NCI-H524 (cell line): ENCODE measurements around the gene HHATL.

Source experiments
- DNase-seq, 2 experiments: peaks; one replicate each; lab custom pipeline; 2025; lab: John Stamatoyannopoulos, UW

The HHATL gene

DNA sequence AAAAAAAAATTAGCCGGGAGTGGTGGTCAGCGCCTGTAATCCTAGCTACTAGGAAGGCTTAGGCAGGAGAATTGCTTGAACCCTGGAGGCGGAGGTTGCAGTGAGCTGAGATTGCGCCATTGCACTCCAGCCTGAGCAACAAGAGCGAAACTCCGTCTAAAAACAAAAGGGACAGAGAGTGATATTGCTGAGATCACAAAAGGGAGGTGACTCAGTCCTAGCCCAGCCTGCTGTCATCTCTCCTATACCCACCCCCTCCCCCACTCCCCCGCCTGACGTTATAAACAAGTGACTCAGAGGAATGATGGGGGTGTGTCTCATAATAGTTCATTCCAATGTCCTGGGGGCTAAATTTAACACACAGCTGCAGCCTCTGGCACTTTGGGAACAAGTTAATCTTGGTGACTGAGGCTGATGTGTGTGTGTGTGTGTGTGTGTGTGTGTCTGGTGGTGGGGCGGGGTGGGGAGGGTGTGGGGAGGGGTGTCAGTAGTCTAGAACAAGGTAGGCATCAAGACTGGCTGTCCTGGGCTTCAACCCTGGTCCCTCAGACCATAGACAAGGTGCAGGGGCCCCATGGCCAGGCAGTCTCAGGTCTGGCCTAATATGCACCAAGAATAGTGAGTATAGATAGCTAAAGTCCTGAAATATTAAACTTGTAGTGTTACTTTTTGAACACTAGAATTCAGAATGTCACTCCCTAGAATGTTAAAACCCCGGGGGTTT lies 18.6 kb downstream of the HHATL start:
- DNase-seq = no peak

DNA sequence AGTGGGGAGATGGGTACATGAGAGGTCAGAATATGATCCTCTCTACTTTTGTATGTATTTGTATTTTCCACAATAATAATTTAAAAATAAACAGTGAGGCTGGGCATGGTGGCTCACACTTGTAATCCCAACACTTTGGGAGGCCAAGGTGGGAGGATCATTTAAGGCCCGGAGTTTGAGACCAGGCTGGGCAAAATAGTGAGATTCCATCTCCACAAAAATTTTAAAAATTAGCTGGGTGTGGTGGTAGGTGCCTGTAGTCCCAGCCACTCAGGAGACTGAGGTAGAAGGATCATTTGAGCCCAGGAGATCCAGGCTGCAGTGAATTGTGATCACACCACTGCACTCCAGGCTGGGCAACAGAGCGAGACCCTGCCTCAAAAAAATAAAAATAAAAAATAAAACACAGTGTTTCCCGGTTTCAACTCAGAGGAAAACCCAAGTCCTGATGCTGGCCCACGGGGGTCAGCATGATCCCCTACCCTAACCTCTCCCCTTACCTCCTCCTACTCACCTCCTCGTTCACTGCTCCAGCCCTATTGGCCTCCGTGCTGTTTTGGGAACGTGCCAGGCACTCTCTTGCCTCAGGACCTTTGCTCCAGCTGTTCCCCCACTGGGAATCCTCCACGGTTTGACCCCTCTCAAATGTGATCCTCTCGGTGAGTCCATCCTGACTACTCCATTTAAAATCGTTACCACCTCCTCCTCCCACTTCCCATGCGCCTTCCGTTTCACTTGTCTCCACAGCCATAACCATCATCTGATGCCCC lies 20.1 kb downstream of the HHATL start:
- DNase-seq = no peak

DNA sequence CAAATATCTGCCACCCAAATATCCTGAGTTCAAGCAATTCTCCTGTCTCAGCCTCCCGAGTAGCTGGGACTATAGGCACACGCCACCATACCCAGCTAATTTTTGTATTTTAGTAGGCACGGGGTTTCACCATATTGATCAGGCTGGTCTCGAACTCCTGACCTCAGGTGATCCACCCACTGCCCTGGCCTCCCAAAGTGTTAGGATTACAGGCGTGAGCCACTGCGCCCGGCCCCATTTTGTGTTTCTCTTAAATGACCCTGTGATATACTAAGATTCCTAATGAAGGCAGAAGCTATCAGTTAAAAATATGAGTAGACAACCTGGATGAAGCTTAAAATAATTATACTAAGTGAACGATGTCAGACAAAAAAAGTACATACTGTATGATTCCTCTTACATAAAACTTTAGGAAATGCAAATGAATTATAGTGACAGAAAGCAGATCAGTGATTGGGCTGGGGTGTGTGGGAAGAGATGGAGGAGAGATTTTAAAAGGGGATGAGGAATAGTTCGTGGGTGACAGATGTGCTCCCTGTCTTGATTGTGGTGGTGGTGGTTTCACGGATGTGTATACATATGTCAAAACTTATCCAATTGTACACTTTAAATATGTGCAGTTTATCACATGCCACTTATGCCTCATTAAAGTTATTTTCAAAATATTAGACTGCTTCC lies 21.1 kb downstream of the HHATL start:
- no peak for DNase-seq

DNA sequence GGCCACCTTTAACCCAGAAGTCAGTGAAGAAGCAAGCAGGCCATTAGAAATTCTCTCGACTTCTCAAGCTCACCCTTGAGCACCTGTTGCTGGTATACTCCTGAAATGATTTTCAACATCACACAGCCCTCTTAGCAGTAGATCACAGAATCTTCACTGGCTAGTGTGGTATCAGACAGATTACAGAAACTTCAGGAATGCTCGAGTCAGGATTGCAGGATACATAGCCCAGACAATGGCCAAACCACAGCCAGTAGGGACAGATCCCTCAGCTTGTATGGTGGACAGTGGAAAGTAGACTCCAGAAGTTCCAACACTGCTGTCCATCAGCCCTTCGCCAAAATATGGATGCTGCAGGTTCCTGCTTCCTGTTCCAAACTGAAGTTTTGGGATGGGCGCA lies 21.8 kb downstream of the HHATL start:
- DNase-seq = no peak

DNA sequence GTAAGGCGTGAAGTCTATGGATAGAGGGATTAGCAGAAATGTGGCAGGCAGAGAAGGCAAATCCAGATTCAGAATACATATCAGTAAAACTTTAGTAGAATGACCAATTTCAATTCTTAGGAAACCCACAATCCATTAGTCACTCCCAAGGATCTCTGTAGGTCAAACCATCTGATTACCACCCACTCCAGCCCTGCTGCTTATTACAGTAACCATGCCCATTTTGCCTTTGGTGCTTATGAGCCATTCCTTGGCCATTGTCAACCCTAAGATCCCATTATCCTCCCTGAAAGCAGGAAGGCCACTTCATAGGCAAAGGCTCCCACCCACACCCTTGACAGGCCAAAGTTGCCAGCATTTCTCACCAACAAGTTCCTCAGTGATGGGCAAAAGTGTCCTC lies 22.3 kb downstream of the HHATL start:
- no peak for DNase-seq

DNA sequence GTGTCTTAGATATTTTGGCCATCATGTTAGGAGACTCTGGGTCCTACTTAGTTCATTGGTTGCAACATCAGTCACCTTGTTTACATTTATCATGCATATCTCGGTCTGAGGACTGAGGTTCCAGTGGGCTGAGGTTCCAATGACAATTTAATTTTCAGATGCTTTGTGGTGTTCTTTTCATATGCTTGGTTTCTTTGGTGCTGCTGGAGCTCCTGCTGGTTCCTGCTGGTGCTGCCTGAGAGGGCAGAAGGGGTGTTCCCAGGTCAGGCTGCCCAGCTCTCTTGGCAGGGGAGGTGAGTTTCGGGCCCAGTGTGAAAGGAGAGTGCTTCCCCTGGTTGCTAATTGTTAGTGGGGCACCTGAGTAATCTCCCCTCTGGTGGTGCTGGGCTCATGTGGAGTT lies 24.2 kb downstream of the HHATL start:
- no peak for DNase-seq

DNA sequence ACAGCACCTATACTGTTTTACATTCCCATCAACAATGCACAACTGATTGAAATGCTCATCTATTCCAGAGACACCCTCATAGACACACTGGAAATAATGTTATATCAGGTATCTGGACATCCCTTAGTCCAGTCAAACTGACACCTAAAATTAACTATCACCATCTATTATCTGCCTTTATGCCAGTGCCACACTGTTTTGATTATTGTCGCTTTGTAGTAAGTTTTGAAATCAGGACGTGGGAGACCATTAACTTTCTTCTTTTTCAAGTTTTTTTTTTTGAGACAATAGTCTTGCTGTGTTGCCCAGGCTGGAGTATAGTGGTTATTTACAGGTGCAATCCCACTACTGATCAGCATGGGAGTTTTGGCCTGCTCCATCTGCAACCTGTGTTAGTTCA lies 26.7 kb downstream of the HHATL start:
- DNase-seq = no peak

DNA sequence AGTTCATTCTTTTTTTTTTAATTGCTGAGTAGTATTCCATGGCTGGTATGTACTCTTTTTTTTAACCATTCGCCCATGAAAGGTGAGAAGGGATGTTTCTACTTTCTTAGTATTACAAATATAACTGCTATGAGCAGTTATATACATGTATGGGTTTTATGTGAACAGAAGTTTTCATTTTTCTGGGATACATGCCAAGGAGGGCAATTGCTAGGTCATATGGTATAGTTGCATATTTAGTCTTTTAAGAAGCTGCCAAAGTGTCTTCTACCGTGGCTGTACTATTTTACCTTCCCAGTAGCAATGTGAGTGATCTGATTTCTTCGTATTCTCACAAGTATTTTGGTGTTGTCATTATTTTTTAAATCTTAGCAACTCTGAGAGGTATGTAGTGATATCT lies 28.5 kb downstream of the HHATL start:
- DNase-seq = peak in 1 of 2 experiments; percentile 40

DNA sequence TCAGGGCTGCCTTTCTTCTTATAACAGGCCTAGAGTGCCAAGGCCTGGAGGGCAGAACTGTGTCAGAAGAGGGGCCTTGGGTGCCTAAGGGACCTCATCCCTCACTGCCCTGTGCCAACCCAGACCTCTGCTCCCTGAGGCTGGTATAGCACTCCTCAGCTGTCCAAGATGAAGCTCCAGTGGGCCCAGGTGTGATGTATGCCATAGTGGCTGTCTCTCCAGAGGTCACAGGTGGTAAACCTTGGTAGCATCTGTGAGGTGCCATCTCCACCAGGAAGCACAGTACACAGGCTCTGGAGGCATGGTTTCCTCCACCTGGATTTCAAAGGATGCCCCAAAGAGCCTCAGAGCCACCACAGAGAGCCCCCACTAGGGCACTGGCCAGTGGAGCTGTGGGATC lies 29.5 kb downstream of the HHATL start:
- no peak for DNase-seq

DNA sequence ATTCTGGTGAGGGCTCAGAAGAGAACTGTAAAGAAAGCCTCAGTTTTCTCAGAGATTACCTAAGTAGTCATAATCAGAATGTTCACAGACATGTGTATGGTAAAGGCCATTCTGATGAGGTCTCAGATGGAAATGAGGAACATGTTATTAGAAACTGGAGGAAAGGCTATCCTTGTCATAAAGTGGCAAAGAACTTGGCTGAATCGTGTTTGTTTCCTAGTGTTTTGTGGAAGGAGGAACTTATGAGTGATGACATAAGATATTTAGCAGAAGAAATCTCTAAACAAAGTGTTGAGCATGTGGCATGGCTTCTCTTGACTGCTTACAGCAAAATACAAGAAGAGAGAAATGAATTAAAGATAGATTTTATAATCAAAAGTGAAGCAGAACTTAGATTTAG lies 30.1 kb downstream of the HHATL start:
- DNase-seq = no peak

DNA sequence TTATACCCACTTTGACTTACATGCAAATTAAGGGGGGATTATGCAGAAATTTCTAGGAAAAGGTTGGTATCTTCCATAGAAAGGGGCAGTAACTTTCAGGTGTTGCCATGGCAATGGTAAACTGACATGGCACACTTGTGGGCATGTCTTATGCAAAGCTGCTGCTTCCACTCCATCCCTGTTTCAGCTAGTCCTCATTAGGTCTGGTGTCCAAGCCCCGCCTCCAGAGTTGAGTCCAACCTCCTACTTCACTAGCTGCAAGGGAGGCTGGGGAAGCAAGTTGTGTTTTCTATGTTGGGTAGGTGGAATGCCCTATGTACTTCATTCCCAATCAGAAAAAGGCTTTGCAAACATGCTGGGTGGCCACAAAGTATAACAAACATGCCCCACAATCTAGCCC lies 31.9 kb downstream of the HHATL start:
- no peak for DNase-seq

DNA sequence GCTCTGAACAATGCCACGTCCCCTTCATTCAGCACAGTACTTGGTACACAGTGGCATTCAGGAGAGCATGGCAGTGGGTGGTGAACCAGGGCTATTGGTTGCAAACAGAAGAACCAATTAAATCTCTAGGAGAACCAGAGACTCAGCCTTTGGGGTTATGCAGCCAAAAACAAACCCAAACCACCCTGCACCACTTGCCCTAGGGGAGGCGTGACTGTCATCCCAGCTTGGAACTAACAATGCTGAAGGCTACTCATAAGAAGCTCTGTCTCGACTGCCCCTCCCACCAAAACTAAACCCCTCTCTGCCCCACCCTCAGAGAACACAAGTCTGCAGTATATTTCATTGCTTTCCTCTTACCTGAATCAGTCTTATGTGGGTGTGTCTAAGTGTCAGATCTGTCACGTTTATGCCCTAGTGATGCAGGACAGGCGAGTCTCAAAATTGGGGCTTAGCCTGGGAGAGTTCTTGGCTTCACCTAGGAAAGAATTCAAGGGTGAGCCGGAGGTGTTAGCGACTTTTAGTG lies 32.5 kb downstream of the HHATL start:
- DNase-seq = no peak

DNA sequence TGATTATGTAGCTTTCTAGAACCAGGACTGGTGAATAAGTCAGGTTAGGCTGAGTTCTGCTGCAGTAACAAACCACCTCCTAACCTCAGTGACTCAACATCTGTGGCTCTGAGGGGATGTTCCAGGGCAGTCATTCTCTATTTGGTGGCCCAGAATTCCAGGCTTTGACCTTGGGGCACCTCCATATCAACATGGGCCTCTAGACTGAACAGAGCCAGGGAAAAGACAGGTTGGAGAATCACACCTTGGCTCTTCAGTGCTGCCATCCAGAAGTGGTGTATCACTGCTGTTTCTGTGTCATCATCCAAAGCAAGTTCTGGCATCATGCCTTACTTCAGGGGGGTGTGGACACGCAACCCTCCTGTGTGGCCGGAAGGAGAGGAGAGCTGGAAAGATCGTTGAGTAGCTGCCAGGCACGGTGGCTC lies 33.8 kb downstream of the HHATL start:
- no peak for DNase-seq

DNA sequence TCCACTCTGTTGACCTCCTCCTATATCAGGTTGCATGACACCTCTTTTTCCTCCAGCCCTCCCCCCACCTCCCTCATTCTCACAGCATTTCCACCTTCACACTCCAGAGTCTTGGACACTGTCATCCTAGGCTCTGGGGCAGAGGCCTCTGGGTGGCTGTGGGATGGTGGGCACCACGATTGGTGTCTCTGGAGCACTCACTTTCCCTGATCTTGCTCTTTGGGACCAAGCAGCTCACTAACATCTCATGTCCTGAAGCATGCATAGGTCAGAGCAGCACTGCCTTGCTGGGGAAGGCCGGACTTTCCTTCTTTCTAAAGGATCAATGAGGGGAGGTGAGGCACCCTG lies 34.2 kb downstream of the HHATL start:
- DNase-seq = no peak

DNA sequence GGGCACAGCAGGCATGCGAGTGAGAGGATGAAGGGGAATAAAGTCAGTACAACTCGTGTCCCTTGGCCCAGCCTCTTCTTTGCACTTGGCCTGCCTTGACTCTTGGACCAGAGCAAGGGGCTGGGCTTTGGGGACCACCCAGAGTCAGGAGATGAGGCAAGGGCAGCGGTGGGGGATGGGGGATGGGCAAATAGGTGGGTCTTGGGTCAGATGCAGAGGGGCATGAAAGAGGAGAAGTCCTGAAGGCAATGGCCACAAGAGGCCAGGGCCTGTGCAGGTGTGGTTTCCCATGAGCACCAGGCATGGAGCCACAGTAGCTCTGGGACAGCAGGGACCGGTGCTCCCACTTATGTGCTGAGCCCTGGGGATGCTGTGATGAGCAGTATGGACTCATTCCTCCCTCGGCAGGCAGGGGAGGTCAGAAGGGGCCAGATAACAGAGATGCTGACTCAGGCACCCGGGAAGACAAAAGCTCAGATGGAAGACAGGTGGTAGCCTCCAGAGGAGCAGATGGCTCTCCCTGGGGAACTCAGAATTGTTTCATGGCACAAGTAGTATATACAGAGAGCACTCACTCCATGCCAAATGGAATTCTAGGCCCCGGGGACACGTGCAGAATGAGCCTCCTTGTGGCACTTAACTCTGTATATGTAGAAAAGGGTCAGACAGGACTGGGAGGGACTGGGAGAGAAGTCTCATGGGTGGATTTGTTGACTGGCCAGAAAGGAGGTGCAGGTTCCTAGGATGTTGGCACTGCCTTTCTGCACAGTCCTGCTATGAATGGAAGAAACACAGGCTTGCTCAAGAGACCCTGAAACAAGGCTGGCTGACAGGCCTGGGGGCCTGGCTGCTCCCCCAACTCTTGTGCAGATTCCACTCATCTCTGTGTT lies 34.8 kb downstream of the HHATL start:
- DNase-seq = peak; percentile 96 to 98

DNA sequence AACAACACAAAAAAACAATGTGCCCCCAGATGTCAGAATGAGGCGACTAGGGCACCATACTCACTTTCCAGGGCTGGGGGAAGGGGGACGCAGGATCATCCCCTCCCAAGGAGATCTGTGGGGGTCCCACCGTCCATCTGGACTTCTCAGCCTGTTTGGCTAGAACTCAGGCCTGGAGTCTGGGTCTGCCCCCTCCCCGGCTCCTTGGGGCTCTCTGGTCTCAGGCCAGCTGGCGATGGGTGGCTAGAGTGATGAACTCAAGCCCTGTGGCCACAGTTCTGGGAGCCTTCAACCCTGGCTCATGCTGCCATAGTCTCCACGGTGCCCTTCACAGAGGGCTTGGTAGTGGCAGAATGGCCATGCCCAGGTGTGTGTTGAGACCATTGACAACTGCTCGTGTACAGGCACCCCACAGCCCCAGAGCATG lies 35.5 kb downstream of the HHATL start:
- DNase-seq = no peak

DNA sequence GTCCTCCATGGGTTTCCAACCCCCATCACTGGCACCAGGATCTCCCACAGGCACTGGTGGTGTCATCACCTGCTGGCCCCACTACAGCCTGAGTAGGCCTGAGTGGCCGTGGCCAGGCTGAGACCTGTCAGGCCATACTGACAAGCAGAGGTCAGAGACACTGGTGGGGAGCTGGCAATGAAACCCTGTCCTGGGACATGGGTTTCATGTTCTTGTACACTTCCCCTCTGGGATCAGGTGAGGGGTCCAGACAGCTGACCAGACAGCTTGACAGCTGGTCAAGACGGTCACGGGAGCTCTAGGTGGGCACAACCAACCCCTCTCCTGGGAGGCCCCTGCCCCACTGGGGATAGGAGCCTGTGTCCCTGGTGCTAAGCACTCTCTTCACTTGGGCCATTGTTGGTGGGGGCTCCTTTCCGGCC lies 36.0 kb downstream of the HHATL start:
- DNase-seq = no peak

DNA sequence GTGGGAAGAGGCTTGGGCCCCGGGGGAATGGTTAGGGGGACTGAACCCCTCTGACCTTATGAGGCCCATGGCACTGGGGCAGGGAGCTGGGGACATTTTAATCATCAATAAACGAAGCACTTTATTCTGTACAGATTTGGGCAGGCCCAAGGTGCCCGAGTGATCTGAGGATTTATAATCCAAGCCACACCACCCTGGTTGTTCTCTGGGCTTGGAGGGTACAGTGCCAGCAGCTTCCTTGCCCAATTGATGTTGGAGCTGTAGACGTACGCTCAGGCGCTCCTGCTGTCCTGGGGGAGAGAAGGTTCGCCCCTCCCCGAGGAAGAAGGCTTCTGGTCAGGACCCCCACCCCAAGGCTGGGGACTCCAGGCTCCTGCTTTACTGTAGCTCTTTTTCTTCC lies 36.6 kb downstream of the HHATL start:
- no peak for DNase-seq

DNA sequence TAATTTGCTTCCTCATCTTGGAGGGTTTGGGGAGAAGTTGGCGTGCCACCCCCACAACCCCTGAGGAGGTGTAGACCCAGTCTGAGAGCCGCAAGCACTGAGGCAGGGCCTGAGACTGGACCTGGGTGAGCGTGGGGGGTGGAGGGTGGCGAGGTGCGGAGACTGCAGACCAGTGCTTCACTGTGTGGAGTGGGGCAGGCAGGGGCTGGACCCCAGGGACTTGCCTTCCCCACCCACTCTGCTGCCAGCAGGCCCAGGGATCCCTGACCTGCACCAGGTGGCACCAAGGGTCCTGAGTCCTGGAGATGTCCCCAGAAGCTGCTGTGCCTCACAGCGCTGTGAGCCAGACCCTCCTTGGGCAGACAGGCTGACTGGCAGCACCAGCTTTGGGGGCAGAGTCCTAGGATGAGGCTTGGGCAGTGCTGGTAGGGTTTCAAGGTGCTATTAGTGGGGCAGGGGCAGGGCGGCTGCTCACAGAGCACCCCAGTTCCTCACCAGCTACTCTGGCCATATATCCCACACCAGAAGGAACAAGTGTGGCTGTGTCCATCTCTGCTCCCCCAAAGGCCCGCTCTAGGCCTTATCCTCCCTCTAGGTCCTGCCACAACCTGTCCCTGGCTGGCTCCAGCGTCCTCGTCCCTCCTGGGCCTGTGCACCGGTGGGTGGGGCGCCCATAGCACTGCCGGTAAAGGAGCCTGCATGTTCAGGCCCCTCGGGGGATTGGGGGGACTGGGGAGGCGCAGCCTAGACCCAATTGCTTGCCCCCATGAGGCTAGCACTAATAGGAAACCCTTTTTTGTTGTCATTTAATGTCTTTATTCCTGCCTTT lies 37.3 kb downstream of the HHATL start:
- no peak for DNase-seq

DNA sequence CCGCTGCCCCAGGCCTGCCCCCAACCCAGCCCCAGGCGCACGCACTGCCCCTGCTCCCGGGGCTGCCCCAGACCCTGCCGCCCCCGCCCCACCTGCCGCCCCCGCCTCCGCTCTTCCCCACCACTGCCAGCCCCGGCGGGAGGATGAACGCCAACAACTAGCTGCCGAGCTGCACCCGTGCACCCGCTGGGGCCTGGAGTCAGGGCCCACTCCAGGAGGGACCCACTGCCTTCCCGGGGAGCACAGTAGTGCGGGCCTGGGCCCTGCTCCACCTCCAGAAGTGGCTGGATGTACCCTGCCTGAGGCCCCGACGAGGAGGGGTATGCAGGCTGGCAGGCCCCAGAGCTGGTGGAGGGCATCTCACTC lies 38.2 kb downstream of the HHATL start:
- no peak for DNase-seq
